CD4-positive, alpha-beta T cell treated with Interleukin-6 at 100 ng/mL for 8 hours (primary cell): ENCODE data around the gene ABLIM1.

ENCODE experiments used
- DNase-seq: peaks from one replicate; pipeline ENCODE4 v3.0.0-alpha.2; 2020; ENCODE audit warnings: mixed read lengths, low spot score

Gene ABLIM1

GRCh38 chr10:114647545-114648138, 10.4 kb downstream of the ABLIM1 start:
- no peak for DNase-seq

- DNase-seq = no peak
These were observed 11.6 kb downstream of the ABLIM1 start for GRCh38 chr10:114646426-114646825.

DNA sequence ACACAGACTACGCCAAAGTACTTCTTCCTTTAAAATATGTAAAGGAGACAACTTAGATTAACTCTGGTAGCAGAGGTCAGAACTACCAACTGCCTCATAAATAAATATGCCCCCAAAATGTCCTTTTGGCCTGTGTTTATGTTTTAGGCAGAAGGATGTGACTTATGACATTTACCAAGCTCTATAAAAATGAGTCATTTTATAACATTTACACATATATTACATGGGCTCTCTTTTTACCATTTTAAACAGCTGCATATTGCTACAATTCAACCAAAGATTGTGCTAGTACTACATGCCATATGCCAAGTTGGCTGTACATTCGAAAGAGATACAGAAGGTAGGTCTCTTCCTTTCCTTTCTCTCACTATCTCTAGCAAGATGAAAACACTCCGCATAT, 12.4 kb downstream of the ABLIM1 start:
- no peak for DNase-seq

GRCh38 chr10:114643158-114643557, 14.9 kb downstream of the ABLIM1 start:
- no peak for DNase-seq

GRCh38 chr10:114642729-114643128, 15.3 kb downstream of the ABLIM1 start:
- no peak for DNase-seq

- DNase-seq = no peak
These were observed 19.1 kb downstream of the ABLIM1 start for GRCh38 chr10:114638821-114639625.

GRCh38 chr10:114635797-114636550, 22.1 kb downstream of the ABLIM1 start:
- no peak for DNase-seq

DNA sequence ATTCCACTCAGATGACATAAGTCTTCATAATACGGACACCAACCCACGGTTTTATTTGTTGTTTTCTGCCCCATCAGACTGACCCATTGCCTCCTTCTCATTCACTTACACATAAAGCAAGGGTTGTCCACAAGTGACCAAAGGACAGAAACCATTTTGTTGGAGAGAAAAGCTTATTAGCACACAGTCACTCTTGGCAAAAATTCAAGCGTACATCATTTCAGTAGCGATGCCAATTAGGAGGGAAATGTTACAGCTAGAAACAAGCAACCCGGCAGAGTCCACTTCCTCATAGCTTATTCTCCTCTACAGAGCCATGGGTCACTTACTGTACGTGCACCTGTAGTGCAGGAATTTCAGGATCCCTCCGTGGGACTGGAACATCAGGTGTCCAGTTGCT, 23.0 kb downstream of the ABLIM1 start:
- DNase-seq = no peak

DNA sequence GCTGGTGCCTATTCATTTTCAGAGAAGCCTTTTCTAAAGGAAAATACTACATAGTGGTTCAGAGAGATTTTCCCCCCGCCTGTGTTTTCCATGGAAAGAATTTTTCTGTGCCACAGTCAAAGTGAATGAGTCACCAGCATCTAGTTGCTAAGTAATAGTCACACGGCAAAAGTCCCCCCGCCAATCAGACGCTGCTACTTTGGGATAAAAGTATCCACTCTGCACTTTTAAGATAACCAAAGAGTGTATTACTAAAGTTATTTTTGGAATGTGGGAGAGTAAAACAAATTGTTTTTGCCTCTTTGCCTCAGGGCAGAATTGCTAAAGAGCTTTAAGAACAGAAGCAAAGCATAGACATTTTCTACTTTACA, 23.5 kb downstream of the ABLIM1 start:
- DNase-seq = no peak

GRCh38 chr10:114632869-114633715, 25.0 kb downstream of the ABLIM1 start:
- no peak for DNase-seq

DNA sequence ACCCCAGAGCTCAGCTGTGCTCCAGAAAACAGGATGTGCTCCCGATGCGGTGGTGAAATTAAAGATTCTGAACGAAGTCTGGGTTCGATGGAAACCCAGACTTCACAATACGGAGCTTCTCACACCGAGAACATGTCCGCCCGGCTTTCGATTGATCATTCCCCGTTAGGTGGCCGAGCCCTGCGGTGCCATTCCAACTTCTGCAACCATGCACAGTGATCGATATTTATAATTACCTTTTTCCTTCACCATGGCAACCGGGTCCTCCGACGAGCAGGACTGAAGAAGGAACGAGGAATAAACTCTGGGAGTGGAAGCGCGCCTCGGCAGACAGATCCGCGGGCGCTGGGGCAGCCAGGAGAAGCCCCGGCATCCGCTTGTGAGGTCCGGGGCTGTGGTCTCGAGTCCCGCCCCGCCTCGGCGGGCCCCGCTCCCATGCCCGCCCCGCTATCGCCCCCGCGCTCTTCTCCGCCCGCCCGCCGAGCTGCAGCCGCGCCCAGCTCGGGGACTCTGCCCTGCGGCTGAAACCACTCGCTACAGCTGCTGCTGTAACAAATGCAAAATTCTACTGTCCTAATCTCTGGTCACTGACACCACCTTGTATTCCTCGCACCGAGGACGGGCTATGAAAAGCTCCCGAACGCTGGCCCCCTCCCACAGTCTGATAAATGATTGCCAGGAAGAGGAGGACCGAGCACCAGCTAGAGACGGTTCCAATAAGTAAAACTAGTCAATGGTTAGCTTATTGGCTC, 26.2 kb downstream of the ABLIM1 start:
- DNase-seq = no peak

GRCh38 chr10:114631090-114631665, 26.9 kb downstream of the ABLIM1 start:
- no peak for DNase-seq

DNA sequence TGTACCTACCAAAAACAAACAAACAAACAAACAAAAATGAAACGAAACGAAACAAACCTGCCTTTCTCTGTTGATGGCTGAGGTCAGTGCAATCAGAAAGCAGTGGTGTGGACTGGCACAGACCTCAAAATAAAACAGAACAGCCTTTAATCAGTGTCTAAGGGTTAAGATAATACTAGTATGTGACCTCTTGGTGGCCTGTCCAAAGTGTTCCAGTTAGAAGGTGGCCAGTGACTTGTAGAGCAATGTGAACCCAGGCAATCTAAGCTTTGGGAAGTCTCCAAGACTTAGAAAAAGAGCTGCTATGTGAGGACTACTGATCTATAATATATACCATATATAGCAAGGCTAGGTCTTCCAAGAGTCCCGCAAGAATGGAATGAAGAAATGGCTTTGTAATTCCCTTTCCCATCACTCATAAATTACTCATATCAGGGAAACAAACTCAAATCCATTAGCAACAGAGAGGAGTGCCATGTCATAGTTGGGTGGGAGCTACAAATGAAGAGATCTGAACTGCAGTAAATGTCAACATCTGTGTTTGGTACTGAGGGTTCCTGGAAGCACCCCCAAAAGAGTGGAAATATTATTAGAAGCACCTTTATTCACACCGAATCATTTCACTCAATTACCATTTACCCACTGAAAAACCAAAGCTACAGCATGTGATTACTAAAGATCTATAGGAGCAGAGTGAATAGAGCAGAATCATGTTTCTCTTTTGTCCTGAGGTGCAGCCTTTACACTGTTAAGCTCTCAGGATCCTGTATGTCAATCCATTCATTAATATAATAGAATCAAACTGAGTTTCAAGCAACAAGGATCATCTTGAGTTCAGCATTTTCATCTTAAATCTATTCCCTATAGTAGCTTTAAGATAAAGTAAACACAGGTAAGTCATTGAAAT, 28.0 kb downstream of the ABLIM1 start:
- no peak for DNase-seq

- DNase-seq = no peak
These were observed 28.8 kb downstream of the ABLIM1 start for GRCh38 chr10:114629083-114629823.

GRCh38 chr10:114628106-114628505, 30.0 kb downstream of the ABLIM1 start:
- DNase-seq = no peak

- no peak for DNase-seq
These were observed 31.2 kb downstream of the ABLIM1 start for GRCh38 chr10:114626841-114627240.

DNA sequence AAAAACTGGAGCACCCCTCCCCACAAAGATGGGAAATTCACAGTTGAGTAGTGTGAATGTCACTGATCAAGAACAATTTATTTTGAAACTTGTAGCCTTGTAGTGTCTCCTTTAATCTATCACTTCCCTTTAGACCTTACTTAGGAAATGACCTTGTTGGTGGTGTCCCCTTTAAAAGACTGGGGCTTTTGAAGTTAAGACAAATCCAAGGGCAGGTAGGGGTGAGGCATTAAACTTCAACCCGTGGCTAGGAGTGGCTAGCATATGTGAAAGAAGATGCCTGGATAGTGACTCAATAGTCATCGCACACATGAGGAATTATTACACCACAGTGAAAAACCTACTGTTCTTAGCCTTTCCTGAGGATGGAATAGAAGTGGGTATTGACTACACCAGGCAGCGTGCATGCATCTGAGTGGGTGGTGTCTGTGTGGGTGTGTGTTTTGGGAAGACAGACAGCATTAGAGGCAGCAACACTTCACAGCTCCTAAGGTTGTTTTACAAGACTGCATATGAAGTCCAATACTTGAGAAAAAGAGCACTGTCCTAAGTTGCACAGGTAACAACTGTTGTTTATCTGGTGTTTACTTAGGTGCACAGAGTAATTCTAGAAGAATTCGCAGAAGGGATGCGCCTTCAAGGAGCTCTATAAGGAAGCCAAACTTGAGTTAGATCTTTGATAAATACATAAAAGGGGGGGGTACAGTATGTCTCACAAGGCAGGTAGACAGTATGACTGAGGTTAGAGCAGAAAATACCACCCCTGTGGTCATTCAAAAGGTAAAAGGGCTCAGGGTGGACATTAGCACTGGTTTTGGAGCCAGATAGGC, 32.9 kb downstream of the ABLIM1 start:
- DNase-seq = no peak

- no peak for DNase-seq
These were observed 33.7 kb downstream of the ABLIM1 start for GRCh38 chr10:114624422-114624821.
